Activated CD4-positive, alpha-beta T cell treated with anti-CD3 and anti-CD28 coated beads for 4 hours (primary cell): ENCODE results near the gene KLF15.

ENCODE experiments used
- DNase-seq, 2 donors: peaks; one replicate each; pipeline ENCODE4 v3.0.0-alpha.2; 2020

Gene KLF15

GRCh38 chr3:126357295-126358037 is at the start of gene KLF15:
Gene KLF15 (minus strand): TSS chr3:126357408. CDS start chr3:126352922, 4,486 bp downstream.
- peak; percentile 58 to 60 for DNase-seq

GRCh38 chr3:126406389-126407296 is 49.4 kb upstream of the KLF15 start:
- DNase-seq = no peak

- DNase-seq = no peak
Observed at GRCh38 chr3:126402666-126403302, 45.6 kb upstream of the KLF15 start.

GRCh38 chr3:126402178-126402577 is 45.0 kb upstream of the KLF15 start:
- DNase-seq = no peak

- no peak for DNase-seq
Observed at GRCh38 chr3:126401611-126402160, 44.5 kb upstream of the KLF15 start.

- DNase-seq = no peak
Observed at GRCh38 chr3:126399756-126400155, 42.5 kb upstream of the KLF15 start.

- DNase-seq = no peak
Observed at GRCh38 chr3:126399351-126399735, 42.1 kb upstream of the KLF15 start.

GRCh38 chr3:126398423-126399350 is 41.5 kb upstream of the KLF15 start:
- no peak for DNase-seq

- DNase-seq = no peak
Observed at GRCh38 chr3:126397610-126398422, 40.6 kb upstream of the KLF15 start.

GRCh38 chr3:126396536-126396935 is 39.3 kb upstream of the KLF15 start:
- no peak for DNase-seq

GRCh38 chr3:126395846-126396513 is 38.8 kb upstream of the KLF15 start:
- DNase-seq = no peak

GRCh38 chr3:126394977-126395321 is 37.7 kb upstream of the KLF15 start:
- DNase-seq = no peak

- no peak for DNase-seq
Observed at GRCh38 chr3:126394179-126394976, 37.2 kb upstream of the KLF15 start, which contains the start of gene CFAP100. Gene CFAP100 (plus strand): TSS chr3:126394909. CDS start chr3:126396001, 1,092 bp downstream.

- no peak for DNase-seq
Observed at GRCh38 chr3:126393563-126393962, 36.4 kb upstream of the KLF15 start.

GRCh38 chr3:126392246-126392645 is 35.0 kb upstream of the KLF15 start:
- no peak for DNase-seq

GRCh38 chr3:126391631-126392030 is 34.4 kb upstream of the KLF15 start:
- DNase-seq = no peak

GRCh38 chr3:126390751-126391150 is 33.5 kb upstream of the KLF15 start:
- DNase-seq = no peak

- no peak for DNase-seq
Observed at GRCh38 chr3:126390201-126390600, 33.0 kb upstream of the KLF15 start.

GRCh38 chr3:126389794-126390146 is 32.6 kb upstream of the KLF15 start:
- no peak for DNase-seq
